Measurements from ENCODE around the gene PDZRN4. TPM values are rescaled to one million over a fixed set of nuclear protein-coding genes. Genes with fewer than 3 reads are reported as not detected.
"Not testable (repeated sequence)": the region's sequence is repeated elsewhere in the genome, so short reads cannot be mapped to it uniquely, and the experiment has no call there.

PDZRN4 gene
- total and polyA plus RNA-seq, 2 experiments from 2014 or later: 0.90 TPM; not detected in 1

DNA sequence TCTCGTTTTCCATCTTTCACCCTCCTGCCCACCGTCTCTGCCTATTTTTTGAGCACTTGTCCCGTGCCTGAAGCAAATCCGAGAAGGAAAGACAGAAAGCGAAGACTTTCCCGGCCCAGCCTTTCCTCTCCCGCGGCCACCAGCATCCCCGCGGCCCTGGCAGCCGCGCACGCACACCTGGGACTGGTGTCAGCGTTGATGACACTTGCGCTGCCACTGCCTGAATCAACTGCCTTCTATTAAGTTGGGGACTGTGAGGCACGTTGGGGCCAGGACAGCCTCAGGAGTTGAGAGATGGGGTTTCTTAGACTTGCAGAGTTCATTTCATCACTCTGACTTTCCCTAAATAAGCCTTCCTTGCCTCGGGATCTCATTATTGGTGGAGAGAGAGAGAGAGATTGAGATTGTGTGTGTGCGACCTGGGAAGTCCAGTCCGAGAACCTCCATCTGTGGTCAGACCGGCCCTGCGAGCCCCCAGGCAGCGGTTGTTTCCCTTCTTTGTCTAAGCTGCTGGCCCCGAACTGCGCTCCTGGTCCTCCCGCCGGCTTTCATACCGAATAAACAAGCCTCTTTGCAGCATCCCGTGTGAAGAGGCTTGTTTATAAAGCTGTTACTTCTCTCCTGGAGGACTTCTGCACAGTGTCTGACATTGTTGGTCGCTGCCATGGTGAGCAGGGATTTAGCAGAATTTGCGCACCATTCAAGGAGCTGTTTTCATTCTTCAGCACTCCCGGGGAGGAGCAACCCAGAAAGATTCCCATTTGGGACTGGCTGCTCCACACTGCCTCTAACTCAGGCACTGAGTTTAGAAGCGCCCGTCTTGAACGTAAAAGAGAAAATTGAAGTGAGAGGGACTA, 1.5 kb downstream of the PDZRN4 start:
- H4K20me1 ChIP-seq (replicated peaks; ENCODE audit: insufficient read depth): no peaks in the 10 kb centered on the region
- H3K27ac ChIP-seq (ENCODE audit: low read depth): no peak overlapping the region
- peaks cover 30% of the 10 kb centered on the region for H3K27me3 Mint-ChIP-seq (ENCODE audit: insufficient read depth, low read depth, poor library complexity)
- no peaks in the 10 kb centered on the region for H3K36me3 ChIP-seq (ENCODE audit: insufficient read depth)
- H3K4me1 Mint-ChIP-seq: peaks cover 19% of the 10 kb centered on the region
- 0 out of 2 replicates have a peak, but pooled peaks cover 3% of the 10 kb centered on the region for H3F3A ChIP-seq (replicated peaks; ENCODE audit: low read depth)
- no peaks in the 10 kb centered on the region for H3K9me2 ChIP-seq (ENCODE audit: insufficient read depth)
- no peaks in the 10 kb centered on the region for H3K4me1 ChIP-seq (ENCODE audit: insufficient read depth)
- H3K4me3 ChIP-seq: peak overlapping the region; percentile 58
- no peaks in the 10 kb centered on the region for H3K36me3 Mint-ChIP-seq (ENCODE audit: low read depth)
- H2AFZ ChIP-seq: peak overlapping the region; percentile 93
- ATAC-seq (peak; percentile 34), DNase-seq (ENCODE audit: low spot score) (peak; percentile 45)
- peak; percentile 68 for TF ChIP-seq EZH2 (IDR thresholded peaks at IDR 0.05; ENCODE audit: low read depth, unreplicated experiment)
- no peak for TF ChIP-seq ZNF331 (CRISPR knock-in tag; IDR thresholded peaks at IDR 0.05; ENCODE audit: low read depth)
- H3K79me2 ChIP-seq (replicated peaks; ENCODE audit: insufficient read depth): no peaks in the 10 kb centered on the region
- no peaks in the 10 kb centered on the region for H3K9me3 Mint-ChIP-seq
- H3K4me3 Mint-ChIP-seq: peak overlapping the region; percentile 69
- peaks cover 56% of the 10 kb centered on the region for H3K27me3 ChIP-seq (ENCODE audit: insufficient read depth)
- H3K27ac Mint-ChIP-seq: no peak overlapping the region
- H3K4me2 ChIP-seq: peak overlapping the region; percentile 81

DNA sequence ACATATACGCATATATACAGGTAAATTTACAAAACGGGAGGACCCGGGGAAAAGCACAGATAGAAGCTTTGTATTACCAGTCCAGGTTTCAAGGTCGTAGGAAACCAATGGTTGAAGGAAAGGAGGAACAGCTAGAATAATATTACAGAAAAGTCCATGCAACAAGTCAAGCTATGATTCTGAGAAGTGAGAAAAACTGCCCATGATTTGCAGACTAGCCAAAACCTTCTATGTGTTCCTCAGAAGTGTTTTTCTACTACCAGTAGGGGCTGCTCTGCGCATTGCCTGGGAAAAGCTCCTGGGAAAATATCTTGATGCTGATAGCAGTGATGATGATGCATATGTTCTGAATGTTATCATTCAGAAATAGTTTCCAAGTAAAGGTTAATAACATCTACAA, 2.2 kb downstream of the PDZRN4 start:
- H3K9me2 ChIP-seq (ENCODE audit: insufficient read depth): no peaks in the 10 kb centered on the region
- no peaks in the 10 kb centered on the region for H3K79me2 ChIP-seq (replicated peaks; ENCODE audit: insufficient read depth)
- Mint-ChIP-seq H3K4me1 (peaks cover 19% of the 10 kb centered on the region), H3K9me3 (no peaks in the 10 kb centered on the region), H3K27ac (no peak overlapping the region), H3K4me3 (peak overlapping the region; percentile 69), H3K27me3 (ENCODE audit: insufficient read depth, low read depth, poor library complexity) (peaks cover 30% of the 10 kb centered on the region), H3K36me3 (ENCODE audit: low read depth) (no peaks in the 10 kb centered on the region)
- peak; percentile 49 for DNase-seq (ENCODE audit: low spot score)
- H3K4me1 ChIP-seq (ENCODE audit: insufficient read depth): no peaks in the 10 kb centered on the region
- TF ChIP-seq CREB1 (CRISPR knock-in tag; IDR thresholded peaks at IDR 0.05; ENCODE audit: low read depth): no peak
- TF ChIP-seq, protein P1, sequence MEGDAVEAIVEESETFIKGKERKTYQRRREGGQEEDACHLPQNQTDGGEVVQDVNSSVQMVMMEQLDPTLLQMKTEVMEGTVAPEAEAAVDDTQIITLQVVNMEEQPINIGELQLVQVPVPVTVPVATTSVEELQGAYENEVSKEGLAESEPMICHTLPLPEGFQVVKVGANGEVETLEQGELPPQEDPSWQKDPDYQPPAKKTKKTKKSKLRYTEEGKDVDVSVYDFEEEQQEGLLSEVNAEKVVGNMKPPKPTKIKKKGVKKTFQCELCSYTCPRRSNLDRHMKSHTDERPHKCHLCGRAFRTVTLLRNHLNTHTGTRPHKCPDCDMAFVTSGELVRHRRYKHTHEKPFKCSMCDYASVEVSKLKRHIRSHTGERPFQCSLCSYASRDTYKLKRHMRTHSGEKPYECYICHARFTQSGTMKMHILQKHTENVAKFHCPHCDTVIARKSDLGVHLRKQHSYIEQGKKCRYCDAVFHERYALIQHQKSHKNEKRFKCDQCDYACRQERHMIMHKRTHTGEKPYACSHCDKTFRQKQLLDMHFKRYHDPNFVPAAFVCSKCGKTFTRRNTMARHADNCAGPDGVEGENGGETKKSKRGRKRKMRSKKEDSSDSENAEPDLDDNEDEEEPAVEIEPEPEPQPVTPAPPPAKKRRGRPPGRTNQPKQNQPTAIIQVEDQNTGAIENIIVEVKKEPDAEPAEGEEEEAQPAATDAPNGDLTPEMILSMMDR (conservative IDR thresholded peaks at IDR 0.05; ENCODE audit: low read depth in 2 of 2): peak; percentile 63 to 71
- peak; percentile 21 for ATAC-seq
- no peaks in the 10 kb centered on the region for H3K36me3 ChIP-seq (ENCODE audit: insufficient read depth)
- H3K27ac ChIP-seq (ENCODE audit: low read depth): no peak overlapping the region
- H3F3A ChIP-seq (replicated peaks; ENCODE audit: low read depth): 0 out of 2 replicates have a peak, but pooled peaks cover 3% of the 10 kb centered on the region
- H3K27me3 ChIP-seq (ENCODE audit: insufficient read depth): peaks cover 56% of the 10 kb centered on the region
- H4K20me1 ChIP-seq (replicated peaks; ENCODE audit: insufficient read depth): no peaks in the 10 kb centered on the region
- peak overlapping the region; percentile 58 for H3K4me3 ChIP-seq
- peak overlapping the region; percentile 81 for H3K4me2 ChIP-seq
- no peak overlapping the region for H2AFZ ChIP-seq

DNA sequence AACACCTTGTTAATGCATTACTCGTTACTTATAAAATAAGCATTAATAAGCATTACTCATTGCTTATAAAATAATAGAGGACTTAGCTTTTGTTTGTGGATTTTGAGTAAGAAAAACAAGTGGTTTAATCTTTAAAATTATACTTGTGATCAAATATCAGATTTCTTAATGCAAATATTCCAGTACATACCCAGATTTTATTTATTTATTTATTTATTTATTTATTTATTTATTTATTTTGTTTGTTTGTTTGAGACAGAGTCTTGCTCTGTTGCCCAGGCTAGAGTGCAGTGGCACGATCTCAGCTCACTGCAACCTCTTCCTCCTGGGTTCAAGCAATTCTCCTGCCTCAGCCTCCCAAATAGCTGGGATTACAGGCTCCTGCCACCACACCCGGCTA, 3.4 kb downstream of the PDZRN4 start:
- H3K27me3 Mint-ChIP-seq (ENCODE audit: insufficient read depth, low read depth, poor library complexity): peaks cover 30% of the 10 kb centered on the region
- H3K36me3 ChIP-seq (ENCODE audit: insufficient read depth); H3K27ac Mint-ChIP-seq; ATAC-seq; H2AFZ ChIP-seq; H4K20me1 ChIP-seq (replicated peaks; ENCODE audit: insufficient read depth); H3K36me3 Mint-ChIP-seq (ENCODE audit: low read depth); H3K4me3 ChIP-seq; H3K9me2 ChIP-seq (ENCODE audit: insufficient read depth); H3K79me2 ChIP-seq (replicated peaks; ENCODE audit: insufficient read depth); H3F3A ChIP-seq (replicated peaks; ENCODE audit: low read depth); H3K4me2 ChIP-seq; DNase-seq (ENCODE audit: low spot score); H3K4me3 Mint-ChIP-seq; H3K4me1 ChIP-seq (ENCODE audit: insufficient read depth); H3K27ac ChIP-seq (ENCODE audit: low read depth); H3K9me3 Mint-ChIP-seq: not testable (repeated sequence)
- H3K4me1 Mint-ChIP-seq: peaks cover 19% of the 10 kb centered on the region
- peaks cover 47% of the 10 kb centered on the region for H3K27me3 ChIP-seq (ENCODE audit: insufficient read depth)
